HG03342 (cell line): Measurements from ENCODE around the gene NCOR1.
"Not testable (repeated sequence)": the region's sequence is repeated elsewhere in the genome, so short reads cannot be mapped to it uniquely, and the experiment has no call there.

Experiments
- ATAC-seq: cut with Tn5 transposase; IDR thresholded peaks from one replicate; pipeline ENCODE4 v1.9.1; 2021; ENCODE audit warnings: mild to moderate bottlenecking, moderate library complexity; ENCODE audit not compliant: unreplicated experiment

Gene NCOR1

DNA sequence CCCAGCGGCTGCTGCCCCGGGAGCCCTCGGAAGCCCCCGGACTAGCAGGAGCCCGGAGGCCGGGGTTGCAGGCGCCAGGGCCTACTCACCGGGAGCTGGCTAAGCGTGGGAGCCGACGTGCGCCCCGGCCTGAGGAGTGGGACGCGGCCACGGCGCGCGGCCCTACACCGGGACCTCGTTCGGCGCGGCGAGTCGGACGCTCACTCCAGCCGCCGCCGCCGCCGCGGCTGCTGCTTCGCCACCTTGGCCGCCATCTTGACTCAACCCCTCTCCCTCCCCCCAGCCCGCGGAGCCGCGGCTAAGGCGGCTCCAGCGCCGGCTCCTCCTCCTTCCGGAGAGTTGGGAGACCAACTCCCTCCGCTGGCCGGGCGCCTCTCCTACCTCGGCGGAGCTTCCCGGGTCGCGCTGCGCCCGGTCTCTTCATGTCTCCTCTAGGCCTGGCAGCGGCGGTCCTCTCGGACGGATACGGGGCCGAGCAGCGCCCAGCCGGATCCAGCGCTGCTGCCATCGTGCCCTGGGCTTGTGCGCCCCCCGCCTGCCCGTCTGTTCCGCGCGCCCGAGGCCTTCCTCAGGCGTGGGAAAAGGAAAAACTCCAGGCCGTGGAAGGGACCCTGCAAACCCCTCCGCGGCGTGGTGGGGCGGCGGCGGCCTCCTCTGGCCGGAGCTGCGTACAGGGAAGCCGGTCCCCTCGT, at the start of gene NCOR1:
Gene NCOR1, minus strand, starts transcription at position 262 of the 692 bp plus-strand sequence. CDS start 20,965 bp downstream, outside the sequence.
- peak; percentile 74 for ATAC-seq

DNA sequence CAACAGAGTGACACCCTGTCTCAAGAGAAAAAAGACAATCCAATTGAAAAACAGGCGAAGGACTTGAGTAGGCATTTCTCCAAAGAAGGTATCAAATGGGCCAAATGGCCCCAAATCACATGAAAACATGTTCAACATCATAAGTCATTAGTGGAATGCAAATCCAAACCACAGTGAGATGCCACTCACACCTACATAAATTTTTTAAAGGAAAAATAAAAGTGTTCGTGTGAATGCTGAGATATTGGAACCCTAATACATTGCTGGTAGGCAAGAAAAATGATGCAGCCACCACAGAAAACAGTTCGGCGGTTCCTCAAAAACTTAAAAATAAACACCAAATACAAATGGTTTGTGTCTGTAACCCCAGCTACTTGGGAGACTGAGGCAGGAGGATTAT, 46.9 kb upstream of the NCOR1 start:
- no peak for ATAC-seq

DNA sequence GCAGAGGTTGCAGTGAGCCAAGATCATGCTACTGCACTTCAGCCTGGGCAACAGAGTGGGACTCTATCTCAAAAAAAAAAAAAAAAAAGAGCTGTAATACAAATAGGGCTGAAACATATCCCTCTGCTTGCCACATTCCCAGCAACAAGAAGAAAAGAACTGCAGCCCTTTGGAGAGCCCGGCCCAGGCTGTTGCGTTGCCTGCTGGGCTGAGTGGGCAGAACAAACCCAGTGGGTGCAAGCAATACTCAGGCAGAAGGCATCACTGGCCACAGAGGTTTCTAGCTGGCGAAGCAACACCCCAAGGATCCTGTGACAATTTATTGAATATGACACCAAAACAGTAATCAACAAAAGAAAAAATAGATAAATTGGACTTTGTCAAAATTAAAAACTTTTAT, 45.7 kb upstream of the NCOR1 start:
- ATAC-seq, result no peak

DNA sequence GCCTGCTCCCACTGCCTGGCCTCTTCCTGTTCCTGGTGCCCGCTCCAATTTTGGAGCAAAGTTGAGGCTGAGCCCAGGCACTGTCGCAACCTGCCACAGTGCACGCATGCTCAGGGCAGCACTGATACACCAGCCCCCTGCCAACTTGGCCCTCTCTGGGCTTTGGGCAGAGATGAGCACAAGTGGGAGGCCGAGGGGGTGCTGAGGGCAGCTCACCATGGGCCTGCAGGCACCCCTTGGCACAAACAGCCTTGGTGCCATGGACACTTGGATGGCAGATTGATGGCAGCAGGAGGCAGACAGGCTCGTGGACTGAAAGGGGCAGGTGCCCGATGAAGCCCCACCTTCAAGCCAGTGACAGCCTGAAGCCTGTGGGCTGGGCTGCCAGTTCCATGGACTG, 44.6 kb upstream of the NCOR1 start:
- no peak for ATAC-seq

DNA sequence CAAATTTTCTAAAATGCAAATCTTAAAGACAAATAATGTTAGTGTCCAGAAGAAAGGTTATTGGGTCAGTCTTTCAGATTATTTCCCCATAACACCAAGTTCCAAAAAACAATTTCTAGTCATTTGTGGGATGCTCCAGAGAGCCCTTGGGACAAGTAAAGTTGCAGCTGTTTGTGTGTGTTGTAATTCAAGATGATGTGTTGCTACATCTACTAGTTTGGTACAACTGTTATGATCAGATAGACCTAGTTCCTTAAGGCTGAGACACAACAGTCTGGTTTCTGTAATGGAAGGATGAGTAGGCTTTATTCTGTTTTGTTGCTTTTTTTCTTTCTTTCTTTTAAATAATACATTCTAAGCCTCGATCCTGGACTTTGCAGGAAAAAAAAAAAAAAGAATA, 43.6 kb upstream of the NCOR1 start:
- no peak for ATAC-seq

DNA sequence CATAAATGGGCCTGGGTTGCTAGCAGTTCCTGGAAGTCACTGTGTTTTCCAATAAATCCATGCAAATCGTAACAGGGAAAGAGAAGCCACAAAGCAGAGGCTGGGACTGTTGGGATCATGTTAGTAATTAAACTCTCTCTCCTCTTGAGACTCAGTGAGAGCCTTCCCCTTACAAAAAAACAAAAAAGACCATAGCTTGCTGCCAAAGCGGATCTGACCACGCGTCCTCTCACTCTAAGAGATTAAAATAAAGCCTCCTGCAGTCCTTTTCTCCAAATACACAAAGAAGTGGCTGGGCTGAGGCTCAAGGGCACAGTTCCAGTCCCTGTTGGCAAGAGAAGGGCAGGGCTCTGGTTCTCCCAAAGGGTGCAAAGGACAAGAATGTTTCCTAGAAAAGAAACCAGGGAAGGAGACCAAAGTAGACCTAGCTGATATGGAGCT, 40.2 kb upstream of the NCOR1 start:
- ATAC-seq, result no peak

DNA sequence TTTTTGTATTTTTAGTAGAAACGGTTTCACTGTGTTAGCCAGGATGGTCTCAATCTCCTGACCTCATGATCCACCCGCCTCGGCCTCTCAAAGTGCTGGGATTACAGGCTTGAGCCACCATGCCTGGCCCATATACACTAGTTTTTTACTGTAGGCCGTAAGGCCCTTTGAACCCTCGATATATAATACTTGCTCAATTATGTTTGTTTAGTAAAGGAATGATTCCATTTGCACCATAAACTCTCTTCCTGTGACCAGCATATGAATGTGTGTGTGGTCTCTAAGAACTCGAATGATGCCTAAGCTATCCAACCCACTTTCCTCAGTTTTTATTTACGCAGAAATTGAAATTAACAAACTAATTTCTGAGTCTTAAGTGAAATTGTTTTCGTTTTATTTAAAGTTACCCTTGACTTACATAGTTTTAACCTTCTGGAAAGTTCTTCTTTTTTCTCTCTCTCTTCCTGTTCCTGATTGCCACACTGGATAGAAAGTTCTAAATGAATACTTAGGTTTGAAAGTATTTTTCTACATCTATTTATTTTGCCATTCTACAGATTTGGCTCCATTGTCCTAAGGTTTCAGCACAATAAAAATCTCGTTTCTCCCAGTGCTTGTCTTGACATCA, 39.6 kb upstream of the NCOR1 start:
- no peak for ATAC-seq

DNA sequence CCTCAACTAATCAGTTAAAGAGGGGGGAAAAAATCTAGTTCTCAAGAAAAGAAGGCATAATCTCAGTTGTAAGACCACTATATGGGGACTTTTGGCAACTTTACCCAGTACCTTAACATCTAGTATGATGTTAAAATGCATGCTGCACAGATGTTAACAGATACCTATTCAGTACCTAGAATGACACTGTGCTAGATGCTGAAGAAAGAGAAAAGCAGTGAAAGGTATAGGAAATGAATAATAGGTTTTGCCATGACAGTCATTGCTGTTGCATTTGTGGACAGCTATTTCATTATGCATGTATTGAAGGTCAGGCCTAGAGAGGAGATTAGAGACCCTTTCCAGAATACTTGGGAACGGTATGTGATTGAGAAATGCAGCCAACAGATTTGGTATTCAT, 36.2 kb upstream of the NCOR1 start:
- no peak for ATAC-seq

DNA sequence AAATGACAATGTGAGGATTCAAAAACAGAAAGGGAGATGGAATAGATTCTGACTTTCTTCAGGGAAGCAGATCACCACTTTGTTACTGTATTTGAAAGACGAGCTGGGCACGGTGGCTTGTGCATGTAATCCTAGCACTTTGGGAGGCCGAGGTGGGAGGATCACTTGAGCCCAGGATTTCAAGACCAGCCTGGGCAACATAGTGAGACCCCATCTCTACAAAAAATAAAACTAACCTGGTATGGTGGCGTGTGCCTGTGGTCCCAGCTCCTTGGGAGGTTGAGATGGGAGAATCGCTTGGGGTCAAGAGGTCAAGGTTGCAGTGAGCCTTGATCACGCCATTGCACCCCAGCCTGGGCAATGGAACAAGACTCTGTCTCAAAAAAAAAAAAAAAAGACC, 35.7 kb upstream of the NCOR1 start:
- no peak for ATAC-seq

DNA sequence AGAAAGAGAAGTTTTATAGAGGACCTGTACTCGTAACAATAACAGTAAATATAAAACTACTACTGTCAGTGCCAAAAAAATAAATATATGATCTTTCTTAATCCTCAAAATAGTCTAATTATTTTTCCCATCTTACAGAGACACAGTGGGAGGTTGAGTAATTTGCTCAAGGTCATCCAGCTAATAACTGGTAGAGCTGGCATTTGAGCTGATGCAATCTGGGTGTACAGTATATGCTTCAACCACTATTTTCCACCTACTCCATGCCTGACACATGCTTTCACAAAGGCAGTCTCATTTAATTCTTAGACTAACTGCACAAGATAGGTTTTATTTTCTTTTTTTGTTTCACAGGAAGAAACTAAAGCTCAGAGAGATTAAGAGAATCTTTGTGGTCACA, 35.3 kb upstream of the NCOR1 start:
- ATAC-seq, result no peak

DNA sequence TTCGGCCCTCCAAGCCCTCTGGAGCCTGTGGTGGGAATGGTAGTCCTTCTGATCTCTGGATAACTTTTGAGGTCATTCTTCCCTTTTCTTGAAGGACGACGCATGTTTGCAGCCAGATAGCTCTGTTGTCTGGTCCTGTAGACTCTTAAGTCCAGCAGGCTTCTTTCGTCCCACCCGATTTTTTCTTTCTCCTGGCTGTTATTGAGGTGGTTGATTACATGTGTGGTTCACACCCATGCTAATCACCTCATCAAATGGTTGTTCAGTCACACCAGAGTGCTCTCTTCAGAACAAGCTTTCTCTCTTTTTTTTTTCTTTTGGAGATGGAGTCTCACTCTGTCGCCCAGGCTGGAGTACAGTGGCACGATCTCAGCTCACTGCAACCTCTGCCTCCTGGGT, 32.3 kb upstream of the NCOR1 start:
- ATAC-seq, result no peak

DNA sequence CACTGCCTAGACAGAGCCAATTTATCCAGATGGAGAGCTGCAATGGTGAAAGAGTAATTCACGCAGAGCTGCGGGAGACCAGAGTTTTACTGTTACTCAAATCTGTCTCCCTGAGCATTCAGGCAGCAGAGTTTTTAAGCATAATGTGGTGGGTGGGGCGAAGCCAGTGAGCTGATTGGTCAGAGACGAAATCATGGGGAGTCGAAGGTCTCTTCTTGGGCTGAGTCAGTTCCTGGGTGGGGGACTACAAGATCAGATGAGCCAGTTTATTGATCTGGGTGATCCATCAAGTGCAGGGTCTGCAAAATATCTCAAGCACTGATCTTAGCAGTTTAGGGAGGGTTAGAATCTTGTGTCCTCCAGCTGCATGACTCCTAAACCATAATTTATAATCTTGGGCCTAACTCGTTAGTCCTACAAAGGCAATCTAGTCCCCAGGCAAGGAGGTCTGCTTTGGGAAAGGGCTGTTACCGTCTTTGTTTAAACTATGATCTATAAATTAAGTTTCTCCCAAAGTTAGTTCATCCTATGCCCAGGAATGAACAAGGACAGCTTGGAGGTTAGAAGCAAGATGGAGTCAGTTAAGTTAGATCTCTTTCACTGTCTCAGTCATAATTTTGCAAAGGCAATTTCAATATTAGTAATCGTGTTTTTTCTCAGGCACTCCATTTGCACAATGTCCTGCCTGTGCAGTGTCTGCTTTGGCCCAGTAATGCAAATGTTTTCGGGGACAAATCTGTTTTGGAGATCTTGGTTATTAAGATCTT, 28.6 kb upstream of the NCOR1 start:
- no peak for ATAC-seq

DNA sequence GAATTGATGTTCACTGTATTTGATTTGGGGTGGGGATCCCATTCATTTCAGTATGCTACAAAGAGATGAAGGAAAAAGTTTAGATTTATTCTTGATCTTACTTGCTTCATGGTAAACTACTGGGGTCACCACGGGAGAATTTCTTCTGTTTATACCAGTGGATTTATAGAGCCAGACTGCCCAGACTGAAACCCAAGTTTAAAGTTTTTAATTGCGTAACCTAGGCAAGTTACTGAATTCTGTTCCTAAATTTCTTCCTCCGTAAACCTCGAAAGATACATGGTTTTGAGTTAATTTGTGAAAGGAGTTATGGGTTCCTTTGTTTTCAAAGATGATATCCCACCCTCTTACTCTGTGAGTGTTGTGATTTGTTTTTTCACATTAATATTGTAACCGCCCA, 28.1 kb upstream of the NCOR1 start:
- no peak for ATAC-seq

DNA sequence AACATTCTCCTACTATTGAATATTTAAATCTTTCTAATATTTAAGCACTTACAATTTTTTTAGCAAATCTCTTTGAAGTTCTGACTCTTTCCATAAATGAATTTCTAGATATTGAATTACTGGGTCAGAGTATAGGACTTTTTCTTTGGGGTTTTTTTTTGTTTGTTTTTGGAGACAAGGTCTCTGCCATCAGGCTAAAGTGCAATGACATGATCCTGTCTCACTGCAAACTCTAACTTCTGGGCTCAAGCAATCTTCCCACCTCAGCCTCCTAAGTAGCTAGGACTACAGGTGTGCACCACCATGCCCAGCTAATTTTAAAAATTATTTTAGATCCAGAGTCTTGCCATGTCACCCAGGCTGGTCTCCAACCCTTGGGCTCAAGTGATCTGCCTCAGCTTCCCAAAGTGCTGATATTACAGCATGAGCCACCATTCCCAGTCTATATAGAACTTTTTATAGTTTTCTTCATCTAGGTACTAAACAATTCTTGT, 26.6 kb upstream of the NCOR1 start:
- no peak for ATAC-seq

DNA sequence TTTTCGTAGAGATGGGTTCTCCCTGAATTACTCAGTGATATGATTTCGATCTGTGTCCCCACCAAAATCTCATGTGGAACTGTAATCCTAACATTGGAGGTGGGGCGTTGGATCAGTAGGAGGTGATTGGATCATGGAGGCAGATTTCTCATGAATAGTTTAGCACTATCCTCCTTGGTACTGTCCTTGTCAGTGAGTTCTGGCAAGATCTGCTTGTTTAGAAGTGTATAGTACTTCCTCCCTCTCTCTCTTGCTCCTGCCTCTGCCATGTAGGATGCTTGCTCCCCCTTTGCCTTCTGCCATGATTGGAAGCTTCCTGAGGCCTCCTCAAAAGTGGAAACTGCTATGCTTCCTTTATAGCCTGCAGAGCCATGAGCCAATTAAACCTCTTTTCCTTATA, 24.6 kb upstream of the NCOR1 start:
- ATAC-seq, result no peak

DNA sequence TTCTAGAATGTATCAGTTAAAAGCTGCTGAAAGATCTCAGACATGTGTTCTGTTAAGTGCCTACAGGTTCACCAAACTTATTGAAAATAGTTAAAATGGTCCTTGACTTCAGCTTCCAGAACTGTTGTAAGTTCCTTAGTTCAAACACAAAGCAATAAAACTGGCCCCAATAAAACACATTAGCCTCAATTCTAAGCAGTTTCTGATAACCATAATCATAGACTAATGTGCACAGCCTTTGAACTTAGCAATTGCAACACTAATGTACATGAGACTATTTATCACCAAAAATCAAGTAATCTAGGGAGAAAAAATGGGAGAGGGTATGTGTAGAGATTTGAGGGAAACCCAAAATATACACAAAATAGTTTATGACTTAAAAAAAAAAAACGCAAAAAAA, 17.1 kb upstream of the NCOR1 start:
- ATAC-seq, result no peak

DNA sequence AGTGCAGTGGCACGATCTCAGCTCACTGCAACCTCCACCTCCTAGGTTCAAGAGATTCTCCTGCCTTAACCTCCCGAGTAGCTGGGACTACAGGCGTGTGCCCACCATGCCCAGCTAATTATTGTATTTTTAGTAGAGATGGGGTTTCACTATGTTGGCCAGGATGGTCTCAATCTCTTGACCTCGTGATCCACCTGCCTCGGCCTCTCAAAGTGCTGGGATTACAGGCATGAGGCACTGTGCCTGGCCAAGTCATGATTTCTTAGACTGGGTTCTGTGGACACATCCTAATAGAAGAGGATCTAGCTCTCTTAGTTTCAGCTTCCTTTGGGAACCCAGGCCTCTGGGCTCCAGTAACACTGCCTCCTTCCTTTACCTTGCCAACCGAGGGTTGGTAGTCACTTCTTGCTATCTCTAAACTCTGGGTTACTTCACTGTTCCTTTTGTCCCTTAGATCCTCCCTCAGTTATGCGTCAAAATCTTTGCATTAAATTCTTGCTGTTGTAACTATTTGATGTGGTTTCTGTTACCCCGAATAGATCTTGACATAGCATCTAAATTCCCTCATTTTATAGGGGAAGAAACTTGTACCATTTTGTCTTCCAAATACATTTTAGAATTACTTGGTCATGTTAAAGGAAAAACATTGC, 14.7 kb upstream of the NCOR1 start:
- ATAC-seq, result not testable (repeated sequence)

DNA sequence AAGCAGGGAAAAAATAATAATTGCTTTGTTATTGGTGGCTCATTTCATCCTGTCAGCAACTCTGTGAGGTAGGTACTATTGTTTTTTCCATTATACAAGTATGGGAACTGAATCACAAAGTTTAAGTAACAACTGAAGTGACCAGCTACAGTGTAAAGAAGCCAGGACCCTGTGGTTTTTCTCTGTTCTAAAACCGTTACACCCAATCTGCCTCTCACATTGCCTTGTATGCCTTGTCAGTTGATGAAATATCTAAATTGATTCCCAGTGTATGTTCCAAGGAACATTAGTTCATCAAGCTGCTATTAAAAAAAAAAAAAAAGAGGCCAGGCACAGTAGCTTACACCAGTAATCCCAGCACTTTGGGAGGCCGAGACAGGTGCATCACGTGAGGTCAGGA, 7.1 kb upstream of the NCOR1 start:
- ATAC-seq, result no peak

DNA sequence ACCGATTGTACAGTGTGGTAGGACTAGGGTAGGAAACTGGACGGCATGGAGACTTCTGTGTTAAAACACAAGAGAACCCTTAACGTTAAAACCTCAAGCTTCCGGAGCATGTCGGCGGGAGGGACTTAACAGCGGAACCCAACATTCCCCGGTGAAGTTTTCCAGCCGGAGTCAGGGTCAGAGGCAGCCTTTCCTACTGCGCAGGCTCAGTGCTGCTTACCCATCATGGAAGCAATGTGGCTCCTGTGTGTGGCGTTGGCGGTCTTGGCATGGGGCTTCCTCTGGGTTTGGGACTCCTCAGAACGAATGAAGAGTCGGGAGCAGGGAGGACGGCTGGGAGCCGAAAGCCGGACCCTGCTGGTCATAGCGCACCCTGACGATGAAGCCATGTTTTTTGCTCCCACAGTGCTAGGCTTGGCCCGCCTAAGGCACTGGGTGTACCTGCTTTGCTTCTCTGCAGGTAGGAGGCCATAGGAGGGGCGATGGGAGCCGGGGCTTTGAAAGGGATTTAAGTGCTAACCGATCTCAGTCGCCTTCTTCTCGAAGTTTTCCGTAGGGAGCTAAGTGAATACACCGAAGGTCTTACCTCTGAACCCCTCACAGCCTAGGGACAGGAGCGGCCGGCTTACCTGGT, 1.8 kb upstream of the NCOR1 start, which contains the start of gene PIGL:
Gene PIGL, plus strand, starts transcription at position 209 of the 634 bp plus-strand sequence. Its CDS starts 17 bp downstream, at position 226.
- ATAC-seq, result no peak

DNA sequence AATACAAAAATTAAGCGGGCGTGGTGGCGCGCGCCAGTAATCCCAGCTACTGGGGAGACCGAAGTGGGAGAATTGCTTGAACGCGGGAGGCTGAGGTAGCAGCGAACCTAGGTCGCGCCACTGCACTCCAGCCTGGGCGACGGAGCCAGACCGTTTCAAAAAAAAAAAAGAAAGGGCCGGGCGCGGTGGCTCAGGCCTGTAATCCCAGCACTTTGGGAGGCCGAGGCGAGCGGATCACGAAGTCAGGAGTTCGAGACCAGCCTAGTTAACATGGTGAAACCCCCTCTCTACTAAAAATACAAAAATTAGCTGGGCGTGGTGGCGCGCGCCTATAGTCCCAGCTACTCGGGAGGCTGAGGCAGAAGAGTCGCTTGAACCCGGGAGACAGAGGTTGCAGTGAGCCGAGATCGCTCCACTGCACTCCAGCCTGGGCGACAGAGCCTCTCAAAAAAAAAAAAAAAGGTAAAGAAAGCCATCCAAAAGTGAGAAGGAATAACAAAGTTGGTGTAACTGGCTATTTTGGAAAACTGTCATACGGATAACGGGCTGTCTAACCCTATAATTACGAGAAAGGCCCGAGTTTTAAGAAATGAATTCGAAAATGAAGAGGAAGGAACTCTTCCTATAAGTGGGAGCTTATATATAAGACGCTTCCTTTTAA, 1.1 kb upstream of the NCOR1 start:
- ATAC-seq, result not testable (repeated sequence)
